SK-N-MC (cell line): Measurements from ENCODE around the gene VAV2.

Source experiments
- DNase-seq: peaks from one replicate; pipeline ENCODE4 v3.0.0-alpha.2; 2011; ENCODE audit warnings: low read depth, low spot score
- H3K27ac ChIP-seq: fragments of 200-600 bp; sonication (generic); 2 replicates; pipeline ENCODE4 v1.5.1; 2016; ENCODE audit warnings: mixed run types
- H3K36me3 ChIP-seq: fragments of 200-600 bp; sonication (generic); 2 replicates; pipeline ENCODE4 v1.6.1; 2017; ENCODE audit warnings: antibody characterized with exemption, low read length, mixed read lengths; ENCODE audit not compliant: insufficient read depth
- H3K4me3 ChIP-seq: fragments of 200-600 bp; sonication (generic); 2 replicates; pipeline ENCODE4 v1.5.1; 2016
- H3K9ac ChIP-seq: fragments of 200-600 bp; sonication (generic); 2 replicates; pipeline ENCODE4 v1.8.0; 2017; ENCODE audit warnings: mixed run types, mixed read lengths; ENCODE audit not compliant: insufficient read length
- H3K9me3 ChIP-seq: fragments of 200-600 bp; sonication (generic); 2 replicates; pipeline ENCODE4 v1.6.1; 2017; ENCODE audit warnings: low read depth, mild to moderate bottlenecking, antibody characterized with exemption, low read length, moderate library complexity, mixed read lengths
- EZH2 ChIP-seq: fragments of 200-600 bp; sonication (generic); IDR thresholded peaks from one replicate; pipeline ENCODE4 v1.6.1; 2017; ENCODE audit warnings: antibody characterized with exemption
- FOXP2 ChIP-seq: optimal IDR thresholded peaks from 2 replicates; pipeline ENCODE3; 2011; ENCODE audit warnings: mild to moderate bottlenecking, moderate library complexity; ENCODE audit not compliant: insufficient read depth; ENCODE audit errors: extremely low read length, control extremely low read depth
- POLR2AphosphoS5 ChIP-seq: IDR thresholded peaks from 2 replicates; pipeline ENCODE4 v1.6.1; 2012; ENCODE audit warnings: mild to moderate bottlenecking, low read depth, low read length, borderline replicate concordance

VAV2 gene

GRCh38 chr9:133858771-133859170 lies 133.4 kb downstream of the VAV2 start:
- no peak overlapping the region for H3K27ac ChIP-seq
- no peaks in the 10 kb centered on the region for H3K36me3 ChIP-seq
- no peak for DNase-seq
- TF ChIP-seq POLR2AphosphoS5: no peak
- no peak for TF ChIP-seq FOXP2
- TF ChIP-seq EZH2: no peak
- H3K9ac ChIP-seq: no peak overlapping the region
- no peaks in the 10 kb centered on the region for H3K9me3 ChIP-seq
- H3K4me3 ChIP-seq: no peak overlapping the region

DNA sequence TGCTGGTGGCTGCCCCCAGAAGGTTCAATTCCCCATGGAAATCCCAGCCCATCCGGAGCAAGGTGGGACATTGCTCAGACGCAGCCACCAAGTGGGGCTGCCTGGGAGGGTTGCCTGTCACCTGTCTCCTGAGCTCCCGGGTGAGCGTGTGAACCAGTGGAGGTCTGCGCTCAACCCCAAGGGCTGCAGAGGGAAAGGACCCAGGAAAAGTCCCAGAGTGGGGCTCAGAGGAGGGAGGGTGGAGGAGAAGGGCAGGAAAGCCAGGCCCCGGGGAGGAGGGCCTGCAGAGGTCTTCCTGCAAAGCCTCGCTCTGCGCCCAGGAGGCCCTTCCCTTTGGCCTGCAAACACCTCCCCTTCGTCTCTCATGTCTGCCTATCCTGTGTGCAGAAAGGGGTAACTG lies 134.5 kb downstream of the VAV2 start:
- DNase-seq: no peak
- Histone ChIP-seq H3K9ac (no peak overlapping the region), H3K27ac (no peak overlapping the region), H3K36me3 (no peaks in the 10 kb centered on the region), H3K9me3 (no peaks in the 10 kb centered on the region), H3K4me3 (no peak overlapping the region)
- TF ChIP-seq POLR2AphosphoS5 (no peak), EZH2 (no peak), FOXP2 (no peak)

DNA sequence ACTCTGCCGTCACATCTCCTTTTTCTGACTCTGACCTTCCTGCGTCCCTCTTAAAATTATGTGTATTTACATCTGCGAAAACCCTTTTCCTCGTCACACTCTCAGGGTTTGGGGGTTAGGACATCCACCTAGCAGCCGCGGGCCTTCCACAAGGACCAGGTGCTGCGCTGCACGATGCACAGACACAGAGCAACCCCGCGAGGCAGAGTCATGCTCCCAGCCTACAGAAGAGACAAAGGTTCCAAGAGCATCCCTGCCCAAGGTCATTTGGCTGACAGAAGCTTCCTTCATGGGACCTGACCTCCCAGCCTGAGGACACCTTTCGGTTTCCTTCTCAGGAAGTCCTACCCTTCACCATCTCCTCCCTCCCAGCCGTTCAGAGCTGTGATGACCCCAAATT lies 135.3 kb downstream of the VAV2 start:
- Histone ChIP-seq H3K36me3 (no peaks in the 10 kb centered on the region), H3K27ac (no peak overlapping the region), H3K9me3 (no peaks in the 10 kb centered on the region), H3K9ac (no peak overlapping the region), H3K4me3 (no peak overlapping the region)
- DNase-seq: no peak
- TF ChIP-seq POLR2AphosphoS5 (no peak), EZH2 (no peak), FOXP2 (no peak)

DNA sequence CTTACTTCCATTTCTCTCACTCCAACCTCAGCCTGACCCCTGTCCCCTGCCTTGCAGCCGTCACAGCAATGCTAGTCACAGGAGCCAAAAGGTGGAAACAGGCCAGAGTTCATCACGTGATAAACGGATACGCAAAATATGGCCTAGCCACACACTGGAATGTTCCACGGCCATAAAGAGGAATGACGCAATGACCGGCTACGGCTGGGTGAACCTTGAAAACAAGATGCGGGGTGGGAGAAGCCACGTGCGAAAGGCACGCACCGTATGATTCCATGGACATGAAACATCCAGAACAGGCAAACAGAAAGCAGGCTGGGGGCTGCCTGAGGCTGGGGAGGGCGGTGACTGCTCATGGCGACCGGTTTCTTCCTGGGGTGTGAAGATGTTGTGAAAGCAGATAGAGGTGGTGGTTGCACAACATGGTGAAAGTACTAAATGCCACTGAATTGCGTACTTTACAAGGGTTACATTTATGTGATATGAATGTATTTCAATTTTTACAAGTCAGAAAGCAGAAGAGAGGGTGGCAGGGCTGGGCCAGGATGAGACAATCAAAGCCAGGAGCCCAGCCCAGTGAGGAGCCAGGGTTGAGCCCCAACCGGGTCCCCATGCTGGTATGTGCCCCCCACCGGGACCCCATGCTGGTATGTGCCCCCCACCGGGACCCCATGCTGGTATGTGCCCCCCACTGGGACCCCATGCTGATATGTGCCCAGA lies 136.2 kb downstream of the VAV2 start:
- Histone ChIP-seq H3K9ac (no peak overlapping the region), H3K4me3 (no peak overlapping the region), H3K36me3 (no peaks in the 10 kb centered on the region), H3K27ac (no peak overlapping the region), H3K9me3 (no peaks in the 10 kb centered on the region)
- TF ChIP-seq FOXP2 (no peak), EZH2 (no peak), POLR2AphosphoS5 (no peak)
- DNase-seq: no peak

- H3K9me3 ChIP-seq: no peaks in the 10 kb centered on the region
- no peak for TF ChIP-seq POLR2AphosphoS5
- no peak for TF ChIP-seq FOXP2
- TF ChIP-seq EZH2: no peak
- no peak overlapping the region for H3K4me3 ChIP-seq
- H3K9ac ChIP-seq: no peak overlapping the region
- H3K36me3 ChIP-seq: no peaks in the 10 kb centered on the region
- DNase-seq: no peak
- H3K27ac ChIP-seq: no peak overlapping the region
Observed at GRCh38 chr9:133855371-133855770, 136.8 kb downstream of the VAV2 start.

GRCh38 chr9:133854765-133855164 lies 137.4 kb downstream of the VAV2 start:
- Histone ChIP-seq H3K9ac (no peak overlapping the region), H3K9me3 (no peaks in the 10 kb centered on the region), H3K27ac (no peak overlapping the region), H3K4me3 (no peak overlapping the region), H3K36me3 (no peaks in the 10 kb centered on the region)
- TF ChIP-seq EZH2 (no peak), FOXP2 (no peak), POLR2AphosphoS5 (no peak)
- DNase-seq: no peak

DNA sequence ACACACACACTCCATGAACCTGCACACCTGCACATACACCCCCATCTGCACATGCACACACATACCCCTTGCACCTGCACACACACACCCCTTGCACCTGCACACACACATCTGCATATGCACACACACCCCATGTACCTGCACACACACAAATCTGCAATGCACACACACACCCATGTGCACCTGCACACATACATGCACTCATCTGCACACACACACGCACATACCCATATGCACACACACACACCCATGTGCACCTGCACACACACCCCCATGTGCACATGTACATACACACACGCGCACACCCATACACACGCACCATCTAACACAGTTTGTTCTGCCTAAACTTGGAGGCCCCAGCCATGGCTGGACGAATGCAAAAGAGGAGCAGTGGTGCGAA lies 138.1 kb downstream of the VAV2 start:
- TF ChIP-seq EZH2 (no peak), POLR2AphosphoS5 (no peak), FOXP2 (no peak)
- Histone ChIP-seq H3K36me3 (no peaks in the 10 kb centered on the region), H3K27ac (no peak overlapping the region), H3K4me3 (no peak overlapping the region), H3K9me3 (no peaks in the 10 kb centered on the region), H3K9ac (no peak overlapping the region)
- DNase-seq: no peak

- no peak overlapping the region for H3K9ac ChIP-seq
- TF ChIP-seq EZH2 (no peak), POLR2AphosphoS5 (no peak), FOXP2 (no peak)
- no peaks in the 10 kb centered on the region for H3K36me3 ChIP-seq
- DNase-seq: no peak
- H3K9me3 ChIP-seq: no peaks in the 10 kb centered on the region
- no peak overlapping the region for H3K4me3 ChIP-seq
- no peak overlapping the region for H3K27ac ChIP-seq
Observed at GRCh38 chr9:133853331-133853730, 138.8 kb downstream of the VAV2 start.

- Histone ChIP-seq H3K36me3 (no peaks in the 10 kb centered on the region), H3K9ac (no peak overlapping the region), H3K9me3 (no peaks in the 10 kb centered on the region), H3K27ac (no peak overlapping the region), H3K4me3 (no peak overlapping the region)
- no peak for DNase-seq
- no peak for TF ChIP-seq EZH2
- no peak for TF ChIP-seq POLR2AphosphoS5
- no peak for TF ChIP-seq FOXP2
Observed at GRCh38 chr9:133852431-133852830, 139.7 kb downstream of the VAV2 start.
